Ovary (tissue), 9 donors: Measurements from ENCODE around the gene COPS4. TPM values are rescaled to one million over a fixed set of nuclear protein-coding genes. Genes with fewer than 3 reads are reported as not detected.
"Not testable (repeated sequence)": the region's sequence is repeated elsewhere in the genome, so short reads cannot be mapped to it uniquely, and the experiment has no call there.

Experiments
- DNase-seq, 5 donors: peaks; one replicate each; pipeline ENCODE4 v3.0.0-alpha.2; 2019 to 2020
- H3K27ac ChIP-seq, 2 donors: fragments of 200-600 bp; one replicate each; pipeline versions ENCODE4 v1.5.1 to v1.8.0; 2019 to 2022
- H3K27me3 ChIP-seq: fragments of 200-600 bp; one replicate; pipeline ENCODE4 v1.8.0; 2022
- H3K36me3 ChIP-seq: fragments of 200-600 bp; sonication (generic); one replicate; pipeline ENCODE4 v1.5.1; 2019
- H3K4me1 ChIP-seq: one replicate; pipeline ENCODE4 v1.8.1; 2013; ENCODE audit warnings: mild to moderate bottlenecking, moderate library complexity; ENCODE audit not compliant: insufficient read depth
- H3K4me3 ChIP-seq: fragments of 200-600 bp; sonication (generic); one replicate; pipeline ENCODE4 v1.5.1; 2017
- H3K9me3 ChIP-seq, 2 donors: fragments of 200-600 bp in 1 of 2; sonication (generic) in 1 of 2; one replicate each; pipeline versions ENCODE4 v1.5.1 to v1.8.1; 2013 to 2019; ENCODE audit warnings: mild to moderate bottlenecking in 1 of 2, moderate library complexity in 1 of 2
- CTCF ChIP-seq, 3 donors: fragments of 450-650 bp in 2 of 3; fragments of 200-600 bp in 1 of 3; IDR thresholded peaks; one replicate each; pipeline versions ENCODE4 v1.5.1 to v1.8.0; 2016 to 2022; ENCODE audit warnings: antibody characterized with exemption in 3 of 3, mild to moderate bottlenecking in 1 of 3
- EP300 ChIP-seq: sonication (generic); formaldehyde crosslinking; IDR thresholded peaks from one replicate; pipeline ENCODE4 v1.6.1; 2017; ENCODE audit warnings: antibody characterized with exemption
- POLR2A ChIP-seq: fragments of 450-650 bp; IDR thresholded peaks from one replicate; pipeline ENCODE4 v1.6.1; 2017; ENCODE audit warnings: antibody characterized with exemption, mild to moderate bottlenecking, moderate library complexity
- WGBS, 3 donors: extraction: QIAGEN DNeasy Blood & Tissue Kit in 1 of 3; methylation state at CpG; one replicate each; pipeline versions ENCODE4 v1.1.5 to v1.1.7; 2013 to 2017; 5-methylcytosine and 5-hydroxymethylcytosine counted together
- intact Hi-C, 4 donors: fragments of 100-400 bp; cut with DNase I; formaldehyde crosslinking; loops; one replicate each; pipeline versions ENCODE4 v1.11.0 to v1.15.1; 2022 to 2023
- polyA plus RNA-seq, 2 donors: library from polyadenylated mRNA; stranded (reverse); fragments of 200-250 nt in 1 of 2; fragments of 350-450 nt in 1 of 2; fragmentation: Illumina TruSeq in 1 of 2; extraction: RNeasy Lipid Tissue Mini Kit (QIAGEN cat#74804) in 1 of 2; gene quantifications; one replicate each; pipeline ENCODE4 v1.2.3, GENCODE V29; 2013 to 2014
- total RNA-seq, 7 donors: library from RNA; depleted of rRNA in 2 of 7; stranded (reverse); fragments of >200 nt in 2 of 7; fragmentation: NEBNext Ultra II Directional in 3 of 7; extraction: Animal tissue kit (Norgen Biotek cat#: 25700) in 3 of 7; gene quantifications; one replicate each; pipeline versions ENCODE4 v1.1.0 to v1.2.4, GENCODE V29; 2016 to 2023
- donor health status: DM: no; HTN: no; CAD: no; lungs with moderate emphysema.
- donor health status: DM: no; HTN: no; CAD: no.
- donor health status: Bipolar disorder and iron deficiency.
- donor health status: DM: yes; HTN: yes; CAD: no.
- donor health status: DM: no; HTN: no; CAD: no.
- donor health status: DM: yes; HTN: yes; CAD: no.

The COPS4 gene
- total and polyA plus RNA-seq, 9 donors, result 30.7 to 45.3 (median 34.1) TPM

- Histone ChIP-seq H3K27ac (no peak overlapping the region), H3K4me3 (no peak overlapping the region), H3K4me1 (no peaks in the 10 kb centered on the region), H3K9me3 (no peaks in the 10 kb centered on the region), H3K36me3 (no peaks in the 10 kb centered on the region), H3K27me3 (no peaks in the 10 kb centered on the region)
- no peak for DNase-seq
- WGBS, 3 donors, result 7 to 13% (median 9%) methylated on average over 4 of the region's 4 CpGs
- no peak for TF ChIP-seq POLR2A
- TF ChIP-seq EP300, result no peak
- no peak for TF ChIP-seq CTCF (IDR thresholded peaks at IDR 0.05)
- intact Hi-C loops, result loop anchor here in 1 of 4 donors (10.0 kb wide), 1 partner anchor 189 kb away; no protein-coding TSS in a partner anchor
Measured at GRCh38 chr4:83075311-83076095, 40.5 kb downstream of the COPS4 start.

DNA sequence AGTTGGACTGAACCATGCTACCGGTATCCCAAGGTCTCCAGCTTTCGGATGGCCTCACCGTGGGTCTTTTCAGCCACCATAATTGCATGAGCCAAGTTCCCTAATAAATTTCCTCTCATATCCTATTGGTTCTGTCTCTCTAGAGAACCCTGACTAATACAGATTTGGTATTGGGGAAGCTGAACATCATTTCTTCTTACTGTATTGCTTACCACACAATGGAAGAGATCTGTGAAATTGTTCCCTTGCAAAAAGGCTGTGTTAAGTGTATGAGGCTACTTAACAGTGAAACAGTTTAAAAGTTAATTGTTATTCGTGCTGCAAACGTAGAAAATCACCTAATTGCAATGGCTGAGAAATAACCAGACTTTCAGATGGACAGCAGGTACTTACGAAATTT lies 45.6 kb downstream of the COPS4 start:
- intact Hi-C loops, result loop anchor here in 1 of 4 donors (10.0 kb wide), 1 partner anchor 194 kb away; no protein-coding TSS in a partner anchor
- DNase-seq, result no peak
- WGBS, 3 donors, result 92 to 94% (median 92%) methylated on average over 6 of the region's 6 CpGs

GRCh38 chr4:83082777-83083176 lies 47.8 kb downstream of the COPS4 start:
- intact Hi-C loops, result loop anchor here in 1 of 4 donors (10.0 kb wide), 1 partner anchor 192 kb away; no protein-coding TSS in a partner anchor
- WGBS, 3 donors, result 83 to 91% (median 86%) methylated on average over 4 of the region's 4 CpGs
- Histone ChIP-seq H3K4me1 (no peaks in the 10 kb centered on the region), H3K27ac (no peak overlapping the region), H3K36me3 (no peaks in the 10 kb centered on the region), H3K9me3 (no peaks in the 10 kb centered on the region), H3K4me3 (no peak overlapping the region), H3K27me3 (no peaks in the 10 kb centered on the region)
- TF ChIP-seq CTCF (IDR thresholded peaks at IDR 0.05) (no peak), POLR2A (no peak)
- no peak for DNase-seq

More for the DNA sequence above, 45.6 kb downstream of the COPS4 start:
- H3K27ac ChIP-seq, result no peak overlapping the region
- no peak for TF ChIP-seq CTCF (IDR thresholded peaks at IDR 0.05)
- no peak for TF ChIP-seq EP300
- TF ChIP-seq POLR2A, result no peak
- H3K27me3 ChIP-seq, result no peaks in the 10 kb centered on the region
- no peaks in the 10 kb centered on the region for H3K4me1 ChIP-seq
- no peaks in the 10 kb centered on the region for H3K9me3 ChIP-seq
- no peak overlapping the region for H3K4me3 ChIP-seq
- H3K36me3 ChIP-seq, result no peaks in the 10 kb centered on the region

DNA sequence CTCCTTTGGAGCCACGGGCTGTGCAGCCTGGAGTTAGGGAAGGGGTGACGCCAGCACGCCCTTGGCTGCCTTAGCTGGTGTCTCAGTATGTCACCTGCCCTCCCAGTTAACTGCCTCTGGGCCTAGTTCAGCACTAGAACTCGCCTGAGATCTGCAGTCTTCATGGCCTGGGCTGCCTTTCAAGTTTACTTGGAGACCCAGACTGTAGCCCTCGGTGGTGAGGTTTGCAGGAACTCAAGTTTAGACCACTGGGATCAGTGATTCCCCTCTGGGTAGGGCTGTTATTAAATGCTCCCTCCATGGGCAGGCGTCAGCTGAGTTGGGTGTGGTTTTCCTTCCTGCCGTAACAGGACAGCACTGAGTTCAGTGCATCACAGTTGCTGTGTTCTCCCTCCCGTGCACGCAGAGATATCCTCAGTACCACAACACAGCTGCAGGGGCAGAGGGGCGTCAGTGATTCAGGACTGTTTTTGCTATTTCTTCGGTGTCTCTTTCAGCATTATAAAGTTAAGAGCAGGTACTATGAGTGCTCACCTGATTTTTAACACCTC lies 49.0 kb downstream of the COPS4 start:
- DNase-seq, result no peak

DNA sequence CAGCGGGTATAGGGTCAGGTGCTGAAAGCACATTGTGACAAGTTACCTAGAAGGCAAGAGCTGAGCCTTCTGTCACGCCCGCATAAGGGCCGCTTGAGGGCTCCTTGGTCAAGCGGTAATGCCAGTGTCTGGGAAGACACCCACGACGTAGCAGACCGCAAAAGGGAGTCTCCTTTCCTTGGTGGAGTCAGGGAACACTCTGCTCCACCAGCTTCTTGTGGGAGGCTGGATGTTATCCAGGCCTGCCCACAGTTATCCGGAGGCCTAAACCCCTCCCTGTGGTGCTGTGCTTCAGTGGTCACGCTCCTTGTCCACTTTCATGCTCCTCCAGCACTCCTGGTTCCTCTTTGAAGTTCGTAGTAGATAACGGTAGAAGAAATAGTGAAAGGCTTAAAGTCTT lies 50.0 kb downstream of the COPS4 start:
- not testable (repeated sequence) for H3K27ac ChIP-seq, H3K36me3 ChIP-seq, DNase-seq, H3K27me3 ChIP-seq, H3K9me3 ChIP-seq, H3K4me1 ChIP-seq, H3K4me3 ChIP-seq
- intact Hi-C loops, result loop anchor here in 1 of 4 donors (10.0 kb wide), 1 partner anchor 190 kb away; no protein-coding TSS in a partner anchor
- 75 to 79% (median 77%) methylated on average over 12 of the region's 12 CpGs for WGBS, 3 donors

More for the DNA sequence above, 49.0 kb downstream of the COPS4 start:
- intact Hi-C loops, result loop anchor here in 1 of 4 donors (10.0 kb wide), 1 partner anchor 191 kb away; no protein-coding TSS in a partner anchor
- Histone ChIP-seq H3K27me3 (no peaks in the 10 kb centered on the region), H3K4me3 (no peak overlapping the region), H3K9me3 (no peaks in the 10 kb centered on the region), H3K27ac (no peak overlapping the region), H3K36me3 (no peaks in the 10 kb centered on the region), H3K4me1 (no peaks in the 10 kb centered on the region)
- TF ChIP-seq POLR2A (no peak), EP300 (no peak), CTCF (IDR thresholded peaks at IDR 0.05) (no peak)
- 61 to 70% (median 65%) methylated on average over 11 of the region's 11 CpGs for WGBS, 3 donors
